SK-N-SH treated with all-trans-retinoic acid at 6 μM for 48 hours (cell line): Measurements from ENCODE around the gene ABL2.
A peak's percentile ranks its signal among the peaks of the same experiment; 100 is the strongest.

Experiments
- ATAC-seq: fragments of 200-7000 bp; cut with Tn5 transposase; 3 replicates; pipeline ENCODE4 v1.9.1; 2020; ENCODE audit warnings: mild to moderate bottlenecking, moderate library complexity
- ARNTL ChIP-seq: fragments of 450-650 bp; formaldehyde crosslinking; IDR thresholded peaks from 2 replicates; pipeline ENCODE4 v1.5.0; 2020; ENCODE audit warnings: low read depth, mild to moderate bottlenecking, moderate library complexity, borderline replicate concordance
- BACH2 ChIP-seq: fragments of 250-450 bp; sonication (Bioruptor Pico); IDR thresholded peaks from 2 replicates; pipeline ENCODE4 v1.9.0; 2021; ENCODE audit warnings: mild to moderate bottlenecking, borderline replicate concordance
- CREB5 ChIP-seq: fragments of 250-450 bp; sonication (Bioruptor Pico); IDR thresholded peaks from 2 replicates; pipeline ENCODE4 v1.5.1; 2020; ENCODE audit warnings: low read depth, mild to moderate bottlenecking, moderate library complexity
- CSDC2 ChIP-seq: fragments of 250-450 bp; sonication (Bioruptor Pico); IDR thresholded peaks from 2 replicates; pipeline ENCODE4 v1.5.0; 2020; ENCODE audit warnings: mild to moderate bottlenecking, moderate library complexity
- CSRNP3 ChIP-seq: fragments of 250-450 bp; sonication (Bioruptor Pico); IDR thresholded peaks from 2 replicates; pipeline ENCODE4 v1.5.1; 2021; ENCODE audit warnings: mild to moderate bottlenecking, moderate library complexity
- ESRRG ChIP-seq: fragments of 250-450 bp; sonication (Bioruptor Pico); IDR thresholded peaks from 2 replicates; pipeline ENCODE4 v1.6.1; 2021; ENCODE audit warnings: mild to moderate bottlenecking
- ISL1 ChIP-seq: fragments of 250-450 bp; sonication (Bioruptor Pico); IDR thresholded peaks from 2 replicates; pipeline ENCODE4 v2.1.2; 2022; ENCODE audit warnings: mild to moderate bottlenecking, moderate library complexity
- OSR1 ChIP-seq: fragments of 250-450 bp; sonication (Bioruptor Pico); IDR thresholded peaks from 2 replicates; pipeline ENCODE4 v1.8.0; 2022; ENCODE audit warnings: moderate library complexity, mild to moderate bottlenecking, inconsistent platforms
- POU6F1 ChIP-seq: fragments of 250-450 bp; sonication (Bioruptor Pico); IDR thresholded peaks from 2 replicates; pipeline ENCODE4 v1.8.0; 2021; ENCODE audit warnings: low read depth, mild to moderate bottlenecking, moderate library complexity, borderline replicate concordance
- PPARA ChIP-seq: fragments of 250-450 bp; sonication (Bioruptor Pico); IDR thresholded peaks from 2 replicates; pipeline ENCODE4 v1.5.0; 2020; ENCODE audit warnings: mild to moderate bottlenecking, borderline replicate concordance
- RARB ChIP-seq: fragments of 250-450 bp; sonication (Bioruptor Pico); IDR thresholded peaks from 2 replicates; pipeline ENCODE4 v1.8.0; 2021; ENCODE audit warnings: mild to moderate bottlenecking, moderate library complexity
- TCF4 ChIP-seq: fragments of 250-450 bp; sonication (Bioruptor Pico); IDR thresholded peaks from 2 replicates; pipeline ENCODE4 v1.8.0; 2021; ENCODE audit warnings: mild to moderate bottlenecking, moderate library complexity, borderline replicate concordance
- TOX ChIP-seq: fragments of 250-450 bp; sonication (Bioruptor Pico); IDR thresholded peaks from 2 replicates; pipeline ENCODE4 v1.8.0; 2021; ENCODE audit warnings: mild to moderate bottlenecking, moderate library complexity, borderline replicate concordance
- TSHZ2 ChIP-seq: fragments of 250-450 bp; sonication (Bioruptor Pico); IDR thresholded peaks from 2 replicates; pipeline ENCODE4 v1.5.0; 2020; ENCODE audit warnings: mild to moderate bottlenecking, moderate library complexity
- ZC3H10 ChIP-seq: fragments of 250-450 bp; sonication (Bioruptor Pico); IDR thresholded peaks from 2 replicates; pipeline ENCODE4 v1.5.1; 2021; ENCODE audit warnings: mild to moderate bottlenecking, moderate library complexity
- ZFP3 ChIP-seq: fragments of 250-450 bp; sonication (Bioruptor Pico); IDR thresholded peaks from 2 replicates; pipeline ENCODE4 v1.5.0; 2020; ENCODE audit warnings: mild to moderate bottlenecking, moderate library complexity
- ZFP30 ChIP-seq: fragments of 450-650 bp; formaldehyde crosslinking; IDR thresholded peaks from 2 replicates; pipeline ENCODE4 v1.5.0; 2022; ENCODE audit warnings: mild to moderate bottlenecking, moderate library complexity
- ZNF565 ChIP-seq: fragments of 450-650 bp; formaldehyde crosslinking; conservative IDR thresholded peaks from 2 replicates; pipeline ENCODE4 v1.5.0; 2020; ENCODE audit warnings: low read depth, mild to moderate bottlenecking, moderate library complexity
- ZNF70 ChIP-seq: fragments of 450-650 bp; formaldehyde crosslinking; IDR thresholded peaks from 2 replicates; pipeline ENCODE4 v1.5.0; 2020; ENCODE audit warnings: mild to moderate bottlenecking, moderate library complexity
- ZNF8 ChIP-seq: fragments of 450-650 bp; formaldehyde crosslinking; IDR thresholded peaks from 2 replicates; pipeline ENCODE4 v1.5.0; 2020; ENCODE audit warnings: mild to moderate bottlenecking, moderate library complexity

The ABL2 gene

GRCh38 chr1:179230251-179230650 is 774 bp upstream of the ABL2 start:
- no peak for TF ChIP-seq OSR1 (CRISPR knock-in tag)
- no peak for TF ChIP-seq ZFP3 (CRISPR knock-in tag)
- TF ChIP-seq ZC3H10 (CRISPR knock-in tag): no peak
- no peak for TF ChIP-seq ZNF8 (CRISPR knock-in tag)
- TF ChIP-seq CREB5 (CRISPR knock-in tag): no peak
- TF ChIP-seq ESRRG: no peak
- no peak for TF ChIP-seq BACH2 (CRISPR knock-in tag)
- TF ChIP-seq CSRNP3: no peak
- TF ChIP-seq ZNF70: no peak
- TF ChIP-seq ZFP30 (CRISPR knock-in tag): no peak
- TF ChIP-seq RARB (CRISPR knock-in tag): no peak
- TF ChIP-seq TOX: no peak
- TF ChIP-seq ZNF565: no peak
- no peak for TF ChIP-seq PPARA (CRISPR knock-in tag)
- no peak for TF ChIP-seq ISL1 (CRISPR knock-in tag)
- no peak for TF ChIP-seq POU6F1
- no peak for TF ChIP-seq CSDC2 (CRISPR knock-in tag)
- TF ChIP-seq TSHZ2: no peak
- TF ChIP-seq TCF4 (CRISPR knock-in tag): no peak
- no peak for TF ChIP-seq ARNTL (CRISPR knock-in tag)
- TF ChIP-seq, all 23 proteins: peak for 0
- ATAC-seq: peak; percentile 57

GRCh38 chr1:179228783-179229213 is 679 bp downstream of the ABL2 start:
- no peak for TF ChIP-seq ARNTL (CRISPR knock-in tag)
- TF ChIP-seq BACH2 (CRISPR knock-in tag): no peak
- no peak for TF ChIP-seq TSHZ2
- no peak for TF ChIP-seq ZNF565
- TF ChIP-seq OSR1 (CRISPR knock-in tag): no peak
- no peak for TF ChIP-seq CSRNP3
- TF ChIP-seq TCF4 (CRISPR knock-in tag): no peak
- TF ChIP-seq PPARA (CRISPR knock-in tag): no peak
- peak; percentile 64 for ATAC-seq
